Natural killer cell (primary cell): ENCODE data around the gene CMIP. TPM values are rescaled to one million over a fixed set of nuclear protein-coding genes. Genes with fewer than 3 reads are reported as not detected.

Experiments used
- ATAC-seq, 3 donors: fragments of 150-1000 bp in 2 of 3; fragments of 200-7000 bp in 1 of 3; cut with Tn5 transposase; 1 replicate in 1 of 3; 2 replicates in 2 of 3; pipeline ENCODE4 v1.10.0; 2021; ENCODE audit warnings: mild to moderate bottlenecking in 2 of 3, moderate library complexity in 2 of 3
- DNase-seq, 2 donors: peaks; one replicate each; pipeline versions ENCODE4 v3.0.0 to v3.0.0-alpha.2; 2013 to 2021; ENCODE audit warnings: mixed read lengths in 1 of 2
- H3K27ac ChIP-seq: one replicate; pipeline ENCODE4 v1.5.1; 2013; ENCODE audit warnings: mild to moderate bottlenecking, low read length
- H3K27me3 ChIP-seq: one replicate; pipeline ENCODE4 v1.6.1; 2013; ENCODE audit warnings: low read length; ENCODE audit not compliant: control insufficient read depth, insufficient read depth
- H3K36me3 ChIP-seq: one replicate; pipeline ENCODE4 v1.6.1; 2013; ENCODE audit warnings: low read length; ENCODE audit not compliant: control insufficient read depth, insufficient read depth
- H3K4me1 ChIP-seq: one replicate; pipeline ENCODE4 v1.6.1; 2013; ENCODE audit warnings: low read length; ENCODE audit not compliant: control insufficient read depth, insufficient read depth
- H3K4me3 ChIP-seq: one replicate; pipeline ENCODE4 v1.5.1; 2013; ENCODE audit warnings: low read length
- H3K9me3 ChIP-seq: one replicate; pipeline ENCODE4 v1.6.1; 2013; ENCODE audit warnings: low read length; ENCODE audit not compliant: control insufficient read depth, insufficient read depth
- H3K27ac Mint-ChIP-seq, 2 donors: one replicate each; pipeline ENCODE4 v1.8.0; 2022; ENCODE audit warnings: mild to moderate bottlenecking in 2 of 2, mixed read lengths in 2 of 2, moderate library complexity in 1 of 2
- H3K27me3 Mint-ChIP-seq, 2 donors: one replicate each; pipeline ENCODE4 v1.8.0; 2022; ENCODE audit warnings: low read depth in 2 of 2, mixed read lengths in 2 of 2
- H3K36me3 Mint-ChIP-seq: one replicate; pipeline ENCODE4 v1.8.0; 2022; ENCODE audit warnings: mixed read lengths
- H3K4me1 Mint-ChIP-seq, 2 donors: one replicate each; pipeline ENCODE4 v1.8.0; 2022; ENCODE audit warnings: mixed read lengths in 2 of 2
- H3K4me3 Mint-ChIP-seq: one replicate; pipeline ENCODE4 v1.8.0; 2022; ENCODE audit warnings: mild to moderate bottlenecking, moderate library complexity, mixed read lengths
- H3K9me3 Mint-ChIP-seq, 2 donors: one replicate each; pipeline ENCODE4 v1.8.0; 2022; ENCODE audit warnings: mixed read lengths in 2 of 2
- WGBS: methylation state at CpG from one replicate; pipeline ENCODE4 v1.1.7; 2013; ENCODE audit warnings: missing lambda C conversion rate; ENCODE audit not compliant: insufficient coverage; 5-methylcytosine and 5-hydroxymethylcytosine counted together
- intact Hi-C: fragments of 100-400 bp; cut with micrococcal nuclease; formaldehyde crosslinking; loops from one replicate; pipeline ENCODE4 v1.14.2; 2022
- total RNA-seq, 4 donors: library from RNA; stranded (reverse); fragments of 120-200 nt in 1 of 4; gene quantifications; one replicate each; pipeline versions ENCODE4 v1.2.3 to v1.2.4, GENCODE V29; 2013 to 2022
- TF ChIP-seq, protein P1 (sequence below): fragments of 200-600 bp; IDR thresholded peaks from one replicate; pipeline ENCODE4 v1.8.0; 2022; ENCODE audit warnings: antibody characterized with exemption

The CMIP gene
- total RNA-seq, 3 donors from 2014 or later (not counting 1 experiment from before 2014, with no cell fraction given), result 88.2 to 115 (median 91.5) TPM

DNA sequence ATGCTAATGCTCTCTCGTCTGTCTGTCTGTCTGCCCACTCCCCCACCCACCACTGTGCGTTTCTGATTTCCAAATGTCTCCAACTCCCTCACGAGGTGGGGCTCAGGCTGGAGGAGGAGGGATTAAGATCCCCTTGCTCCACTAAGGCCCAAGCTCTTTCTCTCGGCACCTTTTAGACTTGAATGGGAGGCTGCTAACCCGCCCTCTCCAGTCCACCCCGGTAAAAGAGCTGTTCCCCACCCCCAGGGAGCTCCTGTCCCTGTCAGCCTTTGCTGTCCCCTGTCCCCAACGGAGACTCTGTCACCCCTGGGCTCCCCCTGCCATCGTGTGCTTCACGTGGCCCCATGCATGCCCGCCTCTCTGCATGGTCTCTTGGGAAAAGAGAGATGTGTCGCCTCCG is 266.0 kb downstream of the CMIP start:
- ATAC-seq (no peak), DNase-seq (no peak)
- Mint-ChIP-seq H3K4me1 (peaks cover 11 to 12% of the 10 kb centered on the region in 2 donors), H3K4me3 (no peak overlapping the region), H3K36me3 (peaks cover 9% of the 10 kb centered on the region), H3K27me3 (no peaks in the 10 kb centered on the region), H3K27ac (no peak overlapping the region), H3K9me3 (no peaks in the 10 kb centered on the region)
- peaks cover 40% of the 10 kb centered on the region for H3K36me3 ChIP-seq
- no peaks in the 10 kb centered on the region for H3K27me3 ChIP-seq
- TF ChIP-seq, protein P1, sequence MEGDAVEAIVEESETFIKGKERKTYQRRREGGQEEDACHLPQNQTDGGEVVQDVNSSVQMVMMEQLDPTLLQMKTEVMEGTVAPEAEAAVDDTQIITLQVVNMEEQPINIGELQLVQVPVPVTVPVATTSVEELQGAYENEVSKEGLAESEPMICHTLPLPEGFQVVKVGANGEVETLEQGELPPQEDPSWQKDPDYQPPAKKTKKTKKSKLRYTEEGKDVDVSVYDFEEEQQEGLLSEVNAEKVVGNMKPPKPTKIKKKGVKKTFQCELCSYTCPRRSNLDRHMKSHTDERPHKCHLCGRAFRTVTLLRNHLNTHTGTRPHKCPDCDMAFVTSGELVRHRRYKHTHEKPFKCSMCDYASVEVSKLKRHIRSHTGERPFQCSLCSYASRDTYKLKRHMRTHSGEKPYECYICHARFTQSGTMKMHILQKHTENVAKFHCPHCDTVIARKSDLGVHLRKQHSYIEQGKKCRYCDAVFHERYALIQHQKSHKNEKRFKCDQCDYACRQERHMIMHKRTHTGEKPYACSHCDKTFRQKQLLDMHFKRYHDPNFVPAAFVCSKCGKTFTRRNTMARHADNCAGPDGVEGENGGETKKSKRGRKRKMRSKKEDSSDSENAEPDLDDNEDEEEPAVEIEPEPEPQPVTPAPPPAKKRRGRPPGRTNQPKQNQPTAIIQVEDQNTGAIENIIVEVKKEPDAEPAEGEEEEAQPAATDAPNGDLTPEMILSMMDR, result no peak
- peaks cover 12% of the 10 kb centered on the region for H3K4me1 ChIP-seq
- 85% methylated on average over 10 of the region's 12 CpGs for WGBS
- no peak overlapping the region for H3K27ac ChIP-seq
- H3K9me3 ChIP-seq, result no peaks in the 10 kb centered on the region
- no peak overlapping the region for H3K4me3 ChIP-seq
- intact Hi-C loops, result no loop called here

DNA sequence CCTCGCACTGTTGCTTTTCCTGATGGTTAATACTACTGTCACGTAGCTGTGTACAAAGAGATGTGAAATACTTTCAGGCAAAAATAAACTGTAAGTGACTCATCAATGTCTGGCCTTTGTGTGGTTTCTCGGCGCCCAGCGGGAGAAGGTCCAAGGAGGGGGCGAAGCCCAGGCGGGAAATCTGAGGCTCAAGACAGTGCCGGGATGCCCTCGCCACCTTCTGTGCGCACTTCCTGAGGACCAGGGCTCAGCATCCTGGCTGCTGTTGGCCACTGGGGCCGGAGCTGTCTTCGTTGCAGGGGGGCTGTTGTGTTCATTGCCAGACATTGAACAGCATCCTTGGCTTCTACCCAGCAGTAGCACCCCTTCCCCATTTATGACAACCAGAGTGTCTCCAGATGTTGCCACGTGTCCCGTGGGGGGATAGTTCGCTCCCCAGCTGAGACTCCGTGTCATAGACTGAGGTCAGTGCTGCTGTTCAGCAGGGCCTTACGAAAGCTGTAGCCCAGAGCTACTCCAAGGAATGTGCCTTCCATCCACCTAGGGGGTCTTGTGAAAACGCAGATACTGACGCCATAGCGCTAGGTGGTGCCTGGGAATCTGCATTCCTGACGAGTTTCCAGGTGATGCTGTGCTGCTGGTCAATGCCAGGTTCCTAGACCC is 267.2 kb downstream of the CMIP start:
- ATAC-seq (no peak), DNase-seq (no peak)
- Mint-ChIP-seq H3K36me3 (peaks cover 8% of the 10 kb centered on the region), H3K27me3 (no peaks in the 10 kb centered on the region), H3K4me1 (peaks cover 22 to 24% of the 10 kb centered on the region in 2 donors), H3K4me3 (no peak overlapping the region), H3K27ac (no peak overlapping the region), H3K9me3 (no peaks in the 10 kb centered on the region)
- no peak overlapping the region for H3K27ac ChIP-seq
- no peaks in the 10 kb centered on the region for H3K9me3 ChIP-seq
- TF ChIP-seq, protein P1, result no peak
- H3K27me3 ChIP-seq, result no peaks in the 10 kb centered on the region
- no peak overlapping the region for H3K4me3 ChIP-seq
- intact Hi-C loops, result no loop called here
- peaks cover 28% of the 10 kb centered on the region for H3K36me3 ChIP-seq
- WGBS, result 74% methylated on average over 21 of the region's 21 CpGs
- peaks cover 24% of the 10 kb centered on the region for H3K4me1 ChIP-seq

DNA sequence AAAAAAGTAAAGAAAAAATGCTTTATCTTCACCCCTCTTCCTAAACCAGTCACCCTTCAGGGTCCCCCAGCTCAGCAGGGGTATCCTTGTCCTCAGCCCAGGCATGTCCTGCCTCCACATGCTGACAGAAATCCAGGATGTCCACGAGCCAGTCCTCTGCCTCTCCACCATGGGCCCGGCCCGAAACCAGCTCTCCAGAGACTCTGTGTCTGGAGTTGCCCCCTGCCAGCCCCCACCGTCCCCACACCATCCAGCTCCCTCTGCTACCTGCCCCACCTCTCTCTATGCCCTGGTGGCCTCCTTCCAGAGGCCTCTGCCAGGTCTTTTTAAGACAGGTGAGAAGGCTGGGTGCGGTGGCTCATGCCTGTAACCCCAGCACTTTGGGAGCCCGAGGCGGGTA is 268.1 kb downstream of the CMIP start:
- H3K4me3 Mint-ChIP-seq, result no peak overlapping the region
- TF ChIP-seq, protein P1, result no peak
- H3K4me1 ChIP-seq, result peaks cover 33% of the 10 kb centered on the region

DNA sequence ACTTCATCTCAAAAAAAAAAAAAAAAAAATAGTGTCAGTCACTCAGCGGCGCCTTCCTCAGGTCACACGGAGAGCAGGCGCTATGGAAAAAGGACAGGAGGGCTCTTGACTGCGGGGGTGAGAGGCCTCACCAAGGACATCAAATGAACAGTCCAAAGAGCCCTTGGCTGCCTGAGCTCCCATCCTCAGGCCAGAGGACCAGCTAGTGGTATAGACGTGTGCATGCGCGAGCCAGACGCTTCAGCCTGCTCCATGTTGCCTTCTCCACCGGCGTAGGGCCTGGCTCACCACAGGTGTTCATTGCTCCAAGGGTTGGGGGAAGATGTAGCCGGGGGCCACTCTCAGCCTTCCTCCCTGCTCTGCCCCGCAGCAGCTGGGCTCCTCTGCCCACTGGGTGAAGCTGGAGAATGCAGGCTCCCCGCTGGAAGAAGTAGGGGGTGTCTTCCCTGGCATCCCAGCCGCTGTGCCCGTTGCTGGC is 268.7 kb downstream of the CMIP start:
- Histone ChIP-seq H3K27me3 (no peaks in the 10 kb centered on the region), H3K36me3 (peaks cover 14% of the 10 kb centered on the region), H3K4me3 (no peak overlapping the region), H3K4me1 (peaks cover 39% of the 10 kb centered on the region), H3K9me3 (no peaks in the 10 kb centered on the region), H3K27ac (no peak overlapping the region)
- no peaks in the 10 kb centered on the region for H3K27me3 Mint-ChIP-seq
- peaks cover 31 to 36% of the 10 kb centered on the region in 2 donors for H3K4me1 Mint-ChIP-seq
- WGBS, result 95% methylated on average over 16 of the region's 16 CpGs
- H3K27ac Mint-ChIP-seq, result no peak overlapping the region
- H3K9me3 Mint-ChIP-seq, result no peaks in the 10 kb centered on the region
- TF ChIP-seq, protein P1, result no peak
- intact Hi-C loops, result no loop called here
- DNase-seq, result no peak
- H3K36me3 Mint-ChIP-seq, result no peaks in the 10 kb centered on the region
- no peak overlapping the region for H3K4me3 Mint-ChIP-seq
- ATAC-seq, result no peak

More for the DNA sequence above, 268.1 kb downstream of the CMIP start:
- Mint-ChIP-seq H3K36me3 (no peaks in the 10 kb centered on the region), H3K4me1 (peaks cover 26 to 30% of the 10 kb centered on the region in 2 donors), H3K27ac (peak overlapping the region in 1 of 2 donors; percentile 24), H3K27me3 (no peaks in the 10 kb centered on the region), H3K9me3 (no peaks in the 10 kb centered on the region)
- Histone ChIP-seq H3K9me3 (no peaks in the 10 kb centered on the region), H3K36me3 (peaks cover 19% of the 10 kb centered on the region), H3K27me3 (no peaks in the 10 kb centered on the region), H3K27ac (no peak overlapping the region), H3K4me3 (no peak overlapping the region)
- 87% methylated on average over 7 of the region's 7 CpGs for WGBS
- intact Hi-C loops, result no loop called here
- ATAC-seq (no peak), DNase-seq (no peak)
